Measurements from ENCODE around the gene PLXNB2.

The PLXNB2 gene

GRCh38 chr22:50261615-50262459 is 45.6 kb downstream of the PLXNB2 start, which contains the start of gene MAPK12:
MAPK12 (minus strand) TSS chr22:50261683; CDS start chr22:50261509, 174 bp downstream.
- no peak for DNase-seq

GRCh38 chr22:50260801-50261614 is 46.4 kb downstream of the PLXNB2 start:
- peak; percentile 45 for DNase-seq

- DNase-seq = no peak
Measured at GRCh38 chr22:50260434-50260800, 47.0 kb downstream of the PLXNB2 start.

GRCh38 chr22:50259302-50259701 is 48.1 kb downstream of the PLXNB2 start:
- no peak for DNase-seq

GRCh38 chr22:50258361-50259292 is 48.8 kb downstream of the PLXNB2 start:
- DNase-seq = no peak

- no peak for DNase-seq
Measured at GRCh38 chr22:50257451-50258360, 49.7 kb downstream of the PLXNB2 start.

- DNase-seq = no peak
Measured at GRCh38 chr22:50257041-50257440, 50.4 kb downstream of the PLXNB2 start.

- DNase-seq = no peak
Measured at GRCh38 chr22:50256258-50256862, 51.1 kb downstream of the PLXNB2 start.

- DNase-seq = no peak
Measured at GRCh38 chr22:50255607-50256006, 51.8 kb downstream of the PLXNB2 start.

- no peak for DNase-seq
Measured at GRCh38 chr22:50255099-50255498, 52.3 kb downstream of the PLXNB2 start.

- DNase-seq = no peak
Measured at GRCh38 chr22:50253941-50254340, 53.5 kb downstream of the PLXNB2 start.

GRCh38 chr22:50253046-50253915 is 54.2 kb downstream of the PLXNB2 start:
- no peak for DNase-seq

- DNase-seq = no peak
Measured at GRCh38 chr22:50252082-50253045, 55.1 kb downstream of the PLXNB2 start.

GRCh38 chr22:50251477-50252081 is 55.9 kb downstream of the PLXNB2 start:
- DNase-seq = no peak

- DNase-seq = peak; percentile 34
Measured at GRCh38 chr22:50250555-50251476, 56.6 kb downstream of the PLXNB2 start, which contains the start of gene HDAC10. HDAC10 (minus strand) TSS chr22:50251265; CDS start chr22:50251032, 233 bp downstream.

- DNase-seq = no peak
Measured at GRCh38 chr22:50250249-50250554, 57.2 kb downstream of the PLXNB2 start.
